Spleen (tissue), 7 donors: ENCODE data around the gene PPA2.

Experiments
- POLR2AphosphoS5 ChIP-seq, 3 donors: sonication (generic); formaldehyde crosslinking; IDR thresholded peaks; one replicate each; pipeline ENCODE4 v1.5.1; 2017; ENCODE audit warnings: antibody characterized with exemption in 3 of 3
- TF ChIP-seq, protein P1 (sequence below), 11 experiments: fragments of 200-600 bp in 7 of 11; fragments of 450-650 bp in 4 of 11; sonication (generic) in 4 of 11; IDR thresholded peaks in 8 of 11; conservative IDR thresholded peaks in 3 of 11; 1 replicate in 7 of 11; 2 replicates in 4 of 11; pipeline versions ENCODE4 v1.4.0 to v1.8.0; 2016 to 2021; ENCODE audit warnings: antibody characterized with exemption in 11 of 11, inconsistent platforms in 4 of 11, mild to moderate bottlenecking in 1 of 11
- donor health status: DM: no; HTN: no; CAD: no; lungs with moderate emphysema.
- donor health status: DM: no; HTN: no; CAD: no.
- donor health status: DM: no; HTN: no; CAD: no.

DNA sequence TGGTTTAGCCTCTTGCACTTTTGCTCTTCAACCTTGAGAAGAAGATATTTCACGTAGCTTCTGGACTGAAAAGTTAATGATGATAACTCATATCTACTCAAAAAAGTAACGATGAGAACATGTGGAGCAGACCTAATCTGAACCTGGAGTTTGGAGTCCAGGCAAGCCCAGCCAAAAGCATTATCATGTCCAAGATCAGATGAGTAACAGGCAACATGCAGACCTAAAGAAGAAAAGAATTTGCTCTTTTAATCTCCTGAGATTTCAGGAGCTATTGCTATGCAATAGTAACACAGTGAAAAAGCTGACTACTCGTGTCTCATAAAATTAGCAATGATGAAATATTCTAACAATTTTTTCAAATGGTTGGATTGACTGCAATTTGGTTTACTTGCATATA, 21.8 kb upstream of the PPA2 start:
- TF ChIP-seq POLR2AphosphoS5 (IDR thresholded peaks at IDR 0.05) = no peak
- TF ChIP-seq, protein P1, sequence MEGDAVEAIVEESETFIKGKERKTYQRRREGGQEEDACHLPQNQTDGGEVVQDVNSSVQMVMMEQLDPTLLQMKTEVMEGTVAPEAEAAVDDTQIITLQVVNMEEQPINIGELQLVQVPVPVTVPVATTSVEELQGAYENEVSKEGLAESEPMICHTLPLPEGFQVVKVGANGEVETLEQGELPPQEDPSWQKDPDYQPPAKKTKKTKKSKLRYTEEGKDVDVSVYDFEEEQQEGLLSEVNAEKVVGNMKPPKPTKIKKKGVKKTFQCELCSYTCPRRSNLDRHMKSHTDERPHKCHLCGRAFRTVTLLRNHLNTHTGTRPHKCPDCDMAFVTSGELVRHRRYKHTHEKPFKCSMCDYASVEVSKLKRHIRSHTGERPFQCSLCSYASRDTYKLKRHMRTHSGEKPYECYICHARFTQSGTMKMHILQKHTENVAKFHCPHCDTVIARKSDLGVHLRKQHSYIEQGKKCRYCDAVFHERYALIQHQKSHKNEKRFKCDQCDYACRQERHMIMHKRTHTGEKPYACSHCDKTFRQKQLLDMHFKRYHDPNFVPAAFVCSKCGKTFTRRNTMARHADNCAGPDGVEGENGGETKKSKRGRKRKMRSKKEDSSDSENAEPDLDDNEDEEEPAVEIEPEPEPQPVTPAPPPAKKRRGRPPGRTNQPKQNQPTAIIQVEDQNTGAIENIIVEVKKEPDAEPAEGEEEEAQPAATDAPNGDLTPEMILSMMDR (IDR thresholded peaks at IDR 0.05 in 8 of 11, conservative IDR thresholded peaks at IDR 0.05 in 3 of 11) = no peak
